ENCODE data around the gene ZNF24.
A peak's percentile ranks its signal among the peaks of the same experiment; 100 is the strongest.

ZNF24 gene

GRCh38 chr18:35348001-35348400 lies 3.8 kb upstream of the ZNF24 start:
- peaks cover 3% of the 10 kb centered on the region for H3K27me3 Mint-ChIP-seq (ENCODE audit: low read depth, poor library complexity)
- peaks cover 6% of the 10 kb centered on the region for H3K36me3 Mint-ChIP-seq (ENCODE audit: low read depth)
- H3K4me1 Mint-ChIP-seq, result peaks cover 42% of the 10 kb centered on the region
- TF ChIP-seq, protein P1, sequence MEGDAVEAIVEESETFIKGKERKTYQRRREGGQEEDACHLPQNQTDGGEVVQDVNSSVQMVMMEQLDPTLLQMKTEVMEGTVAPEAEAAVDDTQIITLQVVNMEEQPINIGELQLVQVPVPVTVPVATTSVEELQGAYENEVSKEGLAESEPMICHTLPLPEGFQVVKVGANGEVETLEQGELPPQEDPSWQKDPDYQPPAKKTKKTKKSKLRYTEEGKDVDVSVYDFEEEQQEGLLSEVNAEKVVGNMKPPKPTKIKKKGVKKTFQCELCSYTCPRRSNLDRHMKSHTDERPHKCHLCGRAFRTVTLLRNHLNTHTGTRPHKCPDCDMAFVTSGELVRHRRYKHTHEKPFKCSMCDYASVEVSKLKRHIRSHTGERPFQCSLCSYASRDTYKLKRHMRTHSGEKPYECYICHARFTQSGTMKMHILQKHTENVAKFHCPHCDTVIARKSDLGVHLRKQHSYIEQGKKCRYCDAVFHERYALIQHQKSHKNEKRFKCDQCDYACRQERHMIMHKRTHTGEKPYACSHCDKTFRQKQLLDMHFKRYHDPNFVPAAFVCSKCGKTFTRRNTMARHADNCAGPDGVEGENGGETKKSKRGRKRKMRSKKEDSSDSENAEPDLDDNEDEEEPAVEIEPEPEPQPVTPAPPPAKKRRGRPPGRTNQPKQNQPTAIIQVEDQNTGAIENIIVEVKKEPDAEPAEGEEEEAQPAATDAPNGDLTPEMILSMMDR (IDR thresholded peaks at IDR 0.05), result no peak
- no peak overlapping the region for H3K27ac Mint-ChIP-seq
- H3K4me3 Mint-ChIP-seq, result no peak overlapping the region
- peaks cover 18% of the 10 kb centered on the region for H3K9me3 Mint-ChIP-seq
- no peak for DNase-seq

- Mint-ChIP-seq H3K27ac (peak overlapping the region; percentile 98), H3K9me3 (no peaks in the 10 kb centered on the region), H3K36me3 (ENCODE audit: low read depth) (no peaks in the 10 kb centered on the region), H3K4me1 (peaks cover 51% of the 10 kb centered on the region), H3K27me3 (ENCODE audit: low read depth, poor library complexity) (peaks cover 3% of the 10 kb centered on the region), H3K4me3 (peak overlapping the region; percentile 100)
- no peak for DNase-seq
- TF ChIP-seq, protein P1 (IDR thresholded peaks at IDR 0.05), result no peak
Measured at GRCh38 chr18:35345950-35346349, 1.7 kb upstream of the ZNF24 start.

- Mint-ChIP-seq H3K36me3 (ENCODE audit: low read depth) (no peaks in the 10 kb centered on the region), H3K4me3 (peak overlapping the region; percentile 100), H3K27ac (peak overlapping the region; percentile 98), H3K9me3 (no peaks in the 10 kb centered on the region), H3K27me3 (ENCODE audit: low read depth, poor library complexity) (peaks cover 3% of the 10 kb centered on the region), H3K4me1 (peaks cover 51% of the 10 kb centered on the region)
- TF ChIP-seq, protein P1 (IDR thresholded peaks at IDR 0.05), result no peak
- DNase-seq, result peak; percentile 28
Measured at GRCh38 chr18:35345460-35345921, 1.3 kb upstream of the ZNF24 start.

- peak overlapping the region; percentile 100 for H3K4me3 Mint-ChIP-seq
- H3K27ac Mint-ChIP-seq, result peak overlapping the region; percentile 99
- DNase-seq, result peak; percentile 8
- peaks cover 3% of the 10 kb centered on the region for H3K27me3 Mint-ChIP-seq (ENCODE audit: low read depth, poor library complexity)
- no peaks in the 10 kb centered on the region for H3K36me3 Mint-ChIP-seq (ENCODE audit: low read depth)
- H3K4me1 Mint-ChIP-seq, result peaks cover 51% of the 10 kb centered on the region
- TF ChIP-seq, protein P1 (IDR thresholded peaks at IDR 0.05), result no peak
- H3K9me3 Mint-ChIP-seq, result no peaks in the 10 kb centered on the region
Measured at GRCh38 chr18:35344736-35345459, 678 bp upstream of the ZNF24 start.

DNA sequence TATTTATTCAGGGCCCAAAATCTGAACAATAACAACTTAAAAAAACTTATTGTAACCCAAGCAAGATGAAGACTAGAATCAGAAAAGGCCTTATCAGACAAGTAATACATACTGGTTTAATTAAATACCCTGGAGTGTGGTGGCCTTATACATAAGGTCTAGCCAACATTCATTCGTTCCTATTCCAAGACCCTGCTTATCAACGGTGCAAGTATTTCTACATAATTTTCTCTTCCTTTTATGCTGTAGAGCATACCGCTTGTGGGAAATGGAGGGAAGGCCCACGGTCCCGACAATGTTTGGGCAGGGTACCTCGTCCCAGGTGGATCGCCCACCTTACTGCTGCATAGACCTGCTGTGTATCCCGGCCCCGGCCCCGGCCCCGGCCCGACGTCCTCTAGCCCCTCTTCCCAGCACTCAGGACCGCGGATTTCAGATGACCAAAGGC lies 708 bp downstream of the ZNF24 start:
- Mint-ChIP-seq H3K27ac (peak overlapping the region; percentile 99), H3K36me3 (ENCODE audit: low read depth) (no peaks in the 10 kb centered on the region), H3K4me3 (peak overlapping the region; percentile 100), H3K4me1 (peaks cover 51% of the 10 kb centered on the region), H3K9me3 (no peaks in the 10 kb centered on the region), H3K27me3 (ENCODE audit: low read depth, poor library complexity) (peaks cover 3% of the 10 kb centered on the region)
- no peak for DNase-seq
- TF ChIP-seq, protein P1 (IDR thresholded peaks at IDR 0.05), result no peak

DNA sequence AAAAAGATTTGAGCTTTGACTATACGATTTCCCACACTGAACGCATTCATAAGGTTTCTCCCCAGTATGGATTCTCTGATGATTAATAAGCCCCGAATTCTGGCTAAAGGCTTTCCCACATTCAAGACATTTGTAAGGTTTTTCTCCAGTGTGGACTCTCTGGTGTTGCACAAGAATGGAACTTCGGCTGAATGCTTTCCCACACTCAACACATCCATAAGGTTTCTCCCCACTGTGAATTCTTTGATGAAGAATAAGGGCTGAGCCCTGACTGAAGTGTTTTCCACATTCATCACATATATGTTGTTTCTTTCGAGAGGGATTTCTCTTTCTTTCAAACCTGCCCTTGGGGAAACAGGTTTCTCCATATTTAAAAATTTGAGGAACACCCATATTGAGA lies 6.9 kb downstream of the ZNF24 start:
- no peak for DNase-seq
- Mint-ChIP-seq H3K27me3 (ENCODE audit: low read depth, poor library complexity) (no peaks in the 10 kb centered on the region), H3K9me3 (no peaks in the 10 kb centered on the region), H3K4me1 (peaks cover 2% of the 10 kb centered on the region), H3K36me3 (ENCODE audit: low read depth) (no peaks in the 10 kb centered on the region), H3K4me3 (no peak overlapping the region), H3K27ac (peak overlapping the region; percentile 43)
- TF ChIP-seq, protein P1 (IDR thresholded peaks at IDR 0.05), result no peak
